DND-41 (cell line): Measurements from ENCODE around the gene HOXA5.

ENCODE experiments used
- ATAC-seq: fragments of 200-7000 bp; cut with Tn5 transposase; 3 replicates; pipeline ENCODE4 v1.9.1; 2021; ENCODE audit warnings: low read depth; ENCODE audit not compliant: insufficient read depth
- DNase-seq: peaks from one replicate; pipeline ENCODE4 v3.0.0-alpha.2; 2020
- H2AFZ ChIP-seq: 2 replicates; pipeline ENCODE4 v1.6.0; 2012; ENCODE audit warnings: low read depth, low read length
- H3K27ac ChIP-seq: 2 replicates; pipeline ENCODE4 v1.5.1; 2012; ENCODE audit warnings: low read length, inconsistent platforms
- H3K27me3 ChIP-seq: fragments of 200-600 bp; sonication (generic); 2 replicates; pipeline ENCODE4 v1.6.0; 2012; ENCODE audit warnings: low read length, mild to moderate bottlenecking, inconsistent platforms; ENCODE audit not compliant: insufficient read depth, poor library complexity
- H3K36me3 ChIP-seq: 2 replicates; pipeline ENCODE4 v1.5.1; 2012; ENCODE audit warnings: low read length, inconsistent platforms; ENCODE audit not compliant: insufficient read depth
- H3K4me1 ChIP-seq: 2 replicates; pipeline ENCODE4 v1.5.1; 2012; ENCODE audit warnings: mild to moderate bottlenecking, low read length; ENCODE audit not compliant: insufficient read depth
- H3K4me2 ChIP-seq: 2 replicates; pipeline ENCODE4 v1.6.0; 2012; ENCODE audit warnings: mild to moderate bottlenecking, moderate library complexity, low read length, inconsistent platforms; ENCODE audit not compliant: insufficient read depth
- H3K4me3 ChIP-seq, 2 experiments: fragments of 200-600 bp in 1 of 2; shearing (Covaris generic) in 1 of 2; 2 replicates each; pipeline ENCODE4 v1.5.1; 2012 to 2016; ENCODE audit warnings: inconsistent platforms in 2 of 2, low read length in 2 of 2, mild to moderate bottlenecking in 2 of 2, low read depth in 1 of 2, moderate library complexity in 1 of 2
- H3K79me2 ChIP-seq: 2 replicates; pipeline ENCODE4 v1.6.0; 2012; ENCODE audit warnings: low read length, inconsistent platforms; ENCODE audit not compliant: insufficient read depth
- H3K9ac ChIP-seq: 2 replicates; pipeline ENCODE4 v1.6.0; 2012; ENCODE audit warnings: low read depth, mild to moderate bottlenecking, inconsistent platforms, low read length, moderate library complexity
- H3K9me3 ChIP-seq: 2 replicates; pipeline ENCODE4 v1.5.1; 2012; ENCODE audit warnings: low read length, moderate library complexity, mild to moderate bottlenecking, inconsistent platforms; ENCODE audit not compliant: insufficient read depth, severe bottlenecking
- H4K20me1 ChIP-seq: 2 replicates; pipeline ENCODE4 v1.6.0; 2012; ENCODE audit warnings: low read length; ENCODE audit not compliant: insufficient read depth
- CTCF ChIP-seq: IDR thresholded peaks from 2 replicates; pipeline ENCODE4 v1.5.1; 2012; ENCODE audit warnings: borderline replicate concordance, low read length, moderate library complexity, mild to moderate bottlenecking; ENCODE audit not compliant: poor library complexity, severe bottlenecking; ENCODE audit errors: extremely low read depth
- EZH2 ChIP-seq: IDR thresholded peaks from 3 replicates; pipeline ENCODE4 v1.6.1; 2012; ENCODE audit warnings: borderline replicate concordance, low read depth, mild to moderate bottlenecking, moderate library complexity, low read length, inconsistent platforms; ENCODE audit not compliant: severe bottlenecking

HOXA5 gene

GRCh38 chr7:27095897-27096767, 47.3 kb downstream of the HOXA5 start, which contains the start of gene HOXA1:
TSS of gene HOXA1 (minus strand) at chr7:27096000. CDS start at chr7:27095912, 88 bp downstream.
- no peak within 1 kb of the TSS for H2AFZ ChIP-seq
- H4K20me1 ChIP-seq: no peaks in the 10 kb centered on the region
- H3K4me1 ChIP-seq: no peaks in the 10 kb centered on the region
- H3K36me3 ChIP-seq: no peaks in the 10 kb centered on the region
- peaks cover 6% of the 10 kb centered on the region for H3K27me3 ChIP-seq
- no peak within 1 kb of the TSS for H3K4me2 ChIP-seq
- no peak within 1 kb of the TSS for H3K4me3 ChIP-seq
- ATAC-seq: no peak
- TF ChIP-seq CTCF (no peak), EZH2 (no peak)
- H3K79me2 ChIP-seq: no peaks in the 10 kb centered on the region
- H3K9ac ChIP-seq: no peak within 1 kb of the TSS
- no peak for DNase-seq
- no peaks in the 10 kb centered on the region for H3K9me3 ChIP-seq
- no peak within 1 kb of the TSS for H3K27ac ChIP-seq

GRCh38 chr7:27095050-27095896, 48.2 kb downstream of the HOXA5 start:
- H3K4me1 ChIP-seq: no peaks in the 10 kb centered on the region
- peaks cover 9% of the 10 kb centered on the region for H3K27me3 ChIP-seq
- H3K4me3 ChIP-seq: no peak overlapping the region
- no peaks in the 10 kb centered on the region for H3K36me3 ChIP-seq
- no peak overlapping the region for H3K27ac ChIP-seq
- ATAC-seq (no peak), DNase-seq (no peak)
- no peaks in the 10 kb centered on the region for H4K20me1 ChIP-seq
- no peak for TF ChIP-seq CTCF
- TF ChIP-seq EZH2: no peak
- no peak overlapping the region for H3K4me2 ChIP-seq
- H3K79me2 ChIP-seq: no peaks in the 10 kb centered on the region
- no peak overlapping the region for H3K9ac ChIP-seq
- no peak overlapping the region for H2AFZ ChIP-seq
- no peaks in the 10 kb centered on the region for H3K9me3 ChIP-seq

- TF ChIP-seq CTCF (no peak), EZH2 (no peak)
- Histone ChIP-seq H4K20me1 (no peaks in the 10 kb centered on the region), H3K36me3 (no peaks in the 10 kb centered on the region), H3K79me2 (no peaks in the 10 kb centered on the region), H2AFZ (no peak overlapping the region), H3K4me2 (no peak overlapping the region), H3K9ac (no peak overlapping the region), H3K9me3 (no peaks in the 10 kb centered on the region), H3K4me1 (no peaks in the 10 kb centered on the region), H3K27ac (no peak overlapping the region), H3K27me3 (peaks cover 11% of the 10 kb centered on the region), H3K4me3 (no peak overlapping the region)
- no peak for ATAC-seq
- DNase-seq: no peak
Measured at GRCh38 chr7:27094304-27095049, 49.0 kb downstream of the HOXA5 start.
